ENCODE data around the gene SOX4.

SOX4 gene

GRCh38 chr6:21599051-21599696 lies 5.6 kb downstream of the SOX4 start:
- no peak for TF ChIP-seq CTCF (IDR thresholded peaks at IDR 0.05; ENCODE audit: low read depth, low read length)
- no peaks in the 10 kb centered on the region for H3K9me3 ChIP-seq (ENCODE audit: severe bottlenecking)
- H3K27ac ChIP-seq = no peak overlapping the region
- no peak for DNase-seq
- H3K4me3 ChIP-seq (ENCODE audit: low read depth, low read length) = no peak overlapping the region
- H3K36me3 ChIP-seq = peaks cover 48% of the 10 kb centered on the region
- no peaks in the 10 kb centered on the region for H3K27me3 ChIP-seq (ENCODE audit: insufficient read depth, low read depth, severe bottlenecking)

- Histone ChIP-seq H3K4me3 (ENCODE audit: low read depth, low read length) (no peak overlapping the region), H3K27me3 (ENCODE audit: insufficient read depth, low read depth, severe bottlenecking) (no peaks in the 10 kb centered on the region), H3K9me3 (ENCODE audit: severe bottlenecking) (no peaks in the 10 kb centered on the region), H3K27ac (no peak overlapping the region), H3K36me3 (peaks cover 32% of the 10 kb centered on the region)
- no peak for DNase-seq
- TF ChIP-seq CTCF (IDR thresholded peaks at IDR 0.05; ENCODE audit: low read depth, low read length) = no peak
Measured at GRCh38 chr6:21601339-21601923, 7.9 kb downstream of the SOX4 start.

GRCh38 chr6:21601932-21602390 lies 8.4 kb downstream of the SOX4 start:
- Histone ChIP-seq H3K27ac (no peak overlapping the region), H3K36me3 (peaks cover 29% of the 10 kb centered on the region), H3K4me3 (ENCODE audit: low read depth, low read length) (no peak overlapping the region), H3K27me3 (ENCODE audit: insufficient read depth, low read depth, severe bottlenecking) (no peaks in the 10 kb centered on the region), H3K9me3 (ENCODE audit: severe bottlenecking) (no peaks in the 10 kb centered on the region)
- no peak for DNase-seq
- TF ChIP-seq CTCF (IDR thresholded peaks at IDR 0.05; ENCODE audit: low read depth, low read length) = no peak

- Histone ChIP-seq H3K4me3 (ENCODE audit: low read depth, low read length) (no peak overlapping the region), H3K9me3 (ENCODE audit: severe bottlenecking) (no peaks in the 10 kb centered on the region), H3K27ac (no peak overlapping the region), H3K36me3 (peaks cover 18% of the 10 kb centered on the region), H3K27me3 (ENCODE audit: insufficient read depth, low read depth, severe bottlenecking) (no peaks in the 10 kb centered on the region)
- TF ChIP-seq CTCF (IDR thresholded peaks at IDR 0.05; ENCODE audit: low read depth, low read length) = no peak
- no peak for DNase-seq
Measured at GRCh38 chr6:21603082-21603952, 9.8 kb downstream of the SOX4 start.

GRCh38 chr6:21604081-21604480 lies 10.5 kb downstream of the SOX4 start:
- H3K4me3 ChIP-seq (ENCODE audit: low read depth, low read length) = no peak overlapping the region
- no peaks in the 10 kb centered on the region for H3K27me3 ChIP-seq (ENCODE audit: insufficient read depth, low read depth, severe bottlenecking)
- no peak for DNase-seq
- no peak overlapping the region for H3K27ac ChIP-seq
- no peak for TF ChIP-seq CTCF (IDR thresholded peaks at IDR 0.05; ENCODE audit: low read depth, low read length)
- H3K36me3 ChIP-seq = peaks cover 10% of the 10 kb centered on the region
- peaks cover 3% of the 10 kb centered on the region for H3K9me3 ChIP-seq (ENCODE audit: severe bottlenecking)
